ENCODE results near the gene SLC17A7. TPM values are rescaled to one million over a fixed set of nuclear protein-coding genes. Genes with fewer than 3 reads are reported as not detected.

The SLC17A7 gene
- total and polyA plus RNA-seq, 9 of the 15 experiments (the other 6 are each of a cell fraction or from before 2014, with no cell fraction given), result 1.1 to 15.7 (median 2.4) TPM

GRCh38 chr19:49409441-49410029 lies 31.8 kb downstream of the SLC17A7 start (continued):
- no peak for TF ChIP-seq FOXJ3 (CRISPR knock-in tag; IDR thresholded peaks at IDR 0.05)
- TF ChIP-seq ZNF133 (CRISPR knock-in tag; IDR thresholded peaks at IDR 0.05), result no peak
- TF ChIP-seq NFIC (IDR thresholded peaks at IDR 0.05), result 0 out of 2 replicates have a peak, but pooled peaks have one; percentile 53
- no peak for TF ChIP-seq CBX5 (IDR thresholded peaks at IDR 0.05; ENCODE audit: borderline replicate concordance, low read depth)
- no peak for TF ChIP-seq CC2D1A (IDR thresholded peaks at IDR 0.05)
- TF ChIP-seq TAF1 (IDR thresholded peaks at IDR 0.05; ENCODE audit: control insufficient read depth, extremely low read depth, insufficient read depth, low read length, severe bottlenecking), result peak; percentile 48
- TF ChIP-seq HOMEZ (CRISPR knock-in tag; IDR thresholded peaks at IDR 0.05), result no peak
- TF ChIP-seq ZNF740 (CRISPR knock-in tag; IDR thresholded peaks at IDR 0.05), result no peak
- TF ChIP-seq ZNF740 (tag; IDR thresholded peaks at IDR 0.05), result no peak
- no peak for TF ChIP-seq MXD1 (CRISPR knock-in tag; IDR thresholded peaks at IDR 0.05; ENCODE audit: borderline replicate concordance, poor library complexity, severe bottlenecking)
- TF ChIP-seq SETDB1 (IDR thresholded peaks at IDR 0.05; ENCODE audit: low read length), result no peak
- no peak for TF ChIP-seq FOXA1 (IDR thresholded peaks at IDR 0.05; ENCODE audit: borderline replicate concordance)
- TF ChIP-seq PHF21A (IDR thresholded peaks at IDR 0.05; ENCODE audit: borderline replicate concordance, low read depth), result no peak
- TF ChIP-seq ZBTB2 (IDR thresholded peaks at IDR 0.05), result no peak
- no peak for TF ChIP-seq ARID3B (CRISPR knock-in tag; IDR thresholded peaks at IDR 0.05; ENCODE audit: borderline replicate concordance)
- peak; percentile 60; the same call in 1 of the 2 replicates for TF ChIP-seq RREB1 (CRISPR knock-in tag; IDR thresholded peaks at IDR 0.05)
